Smooth muscle cell (in vitro differentiated cells): ENCODE results near the gene RNF175. TPM values are rescaled to one million over a fixed set of nuclear protein-coding genes. Genes with fewer than 3 reads are reported as not detected.

Experiments used
- DNase-seq: peaks from one replicate; lab custom pipeline; 2025; ENCODE audit not compliant: unreplicated experiment; lab: John Stamatoyannopoulos, UW
- H2AFZ ChIP-seq: fragments of 200-600 bp; sonication (generic); 2 replicates; pipeline ENCODE4 v1.6.0; 2016; ENCODE audit warnings: antibody characterized with exemption, low read depth, mild to moderate bottlenecking
- H3F3A ChIP-seq: fragments of 200-600 bp; sonication (generic); 2 replicates; pipeline ENCODE4 v1.6.0; 2017; ENCODE audit warnings: antibody characterized with exemption, low read depth
- H3K27ac ChIP-seq: fragments of 200-600 bp; sonication (generic); 2 replicates; pipeline ENCODE4 v1.5.1; 2016; ENCODE audit warnings: low read depth, mild to moderate bottlenecking
- H3K27me3 ChIP-seq: fragments of 200-600 bp; sonication (generic); 2 replicates; pipeline ENCODE4 v1.6.1; 2016; ENCODE audit warnings: low read depth, mild to moderate bottlenecking
- H3K36me3 ChIP-seq: fragments of 200-600 bp; sonication (generic); 2 replicates; pipeline ENCODE4 v1.5.1; 2016; ENCODE audit warnings: low read depth
- H3K4me1 ChIP-seq: fragments of 200-600 bp; sonication (generic); 2 replicates; pipeline ENCODE4 v1.5.1; 2016; ENCODE audit warnings: low read depth
- H3K4me2 ChIP-seq: fragments of 200-600 bp; sonication (generic); 2 replicates; pipeline ENCODE4 v1.6.0; 2016; ENCODE audit warnings: mild to moderate bottlenecking
- H3K4me3 ChIP-seq: fragments of 200-600 bp; sonication (generic); 2 replicates; pipeline ENCODE4 v1.5.1; 2016; ENCODE audit warnings: mild to moderate bottlenecking
- H3K79me2 ChIP-seq: fragments of 200-600 bp; sonication (generic); 2 replicates; pipeline ENCODE4 v1.6.0; 2016; ENCODE audit warnings: low read depth, mild to moderate bottlenecking
- H3K9ac ChIP-seq: fragments of 200-600 bp; sonication (generic); 2 replicates; pipeline ENCODE4 v1.6.0; 2016; ENCODE audit warnings: low read depth
- H3K9me3 ChIP-seq: fragments of 200-600 bp; sonication (generic); replicated peaks from 2 replicates; pipeline ENCODE4 v1.5.1; 2016; ENCODE audit warnings: low read depth
- H4K20me1 ChIP-seq: fragments of 200-600 bp; sonication (generic); 2 replicates; pipeline ENCODE4 v1.6.0; 2016; ENCODE audit warnings: low read depth
- WGBS: methylation state at CpG from one replicate; pipeline ENCODE4 v1.1.7; 2016; ENCODE audit warnings: low lambda C conversion rate; 5-methylcytosine and 5-hydroxymethylcytosine counted together
- polyA plus RNA-seq: library from polyadenylated mRNA; unstranded; fragments of >200 nt; fragmentation: Nextera tagmentation; extraction: Ambion mirVana; gene quantifications from 2 replicates; pipeline ENCODE4 v1.2.1, GENCODE V29; 2016
- total RNA-seq: library from RNA; depleted of rRNA; stranded (reverse); fragments of >200 nt; gene quantifications from 2 replicates; pipeline ENCODE4 v1.2.3, GENCODE V29; 2014
- TF ChIP-seq, protein P1 (sequence below): fragments of 200-600 bp; sonication (generic); IDR thresholded peaks from 2 replicates; pipeline ENCODE4 v1.5.1; 2017; ENCODE audit warnings: borderline replicate concordance, mild to moderate bottlenecking, antibody characterized with exemption; ENCODE audit not compliant: insufficient read depth, poor library complexity, severe bottlenecking

The RNF175 gene
- total and polyA plus RNA-seq, 2 experiments from 2014 or later: 0.27 to 0.87 TPM

DNA sequence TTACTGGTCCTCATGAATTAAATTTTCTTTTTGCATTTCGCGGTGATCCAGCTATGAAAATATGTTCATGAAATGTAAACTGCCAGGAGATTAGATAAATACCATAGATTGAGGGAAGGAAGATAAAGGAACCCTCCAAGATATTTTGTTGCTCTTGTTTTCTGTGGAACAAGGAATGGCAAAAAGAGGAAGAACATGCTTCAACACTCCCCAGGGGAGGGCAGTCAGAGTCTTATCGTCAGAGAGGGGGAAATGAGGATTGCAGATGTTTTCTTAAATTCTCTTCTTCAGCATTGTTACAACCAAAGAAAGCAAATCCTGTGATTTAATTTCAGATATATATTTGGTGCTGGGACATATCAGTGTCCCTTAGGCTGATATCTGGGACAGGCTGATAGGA, 38.6 kb upstream of the RNF175 start:
- peaks cover 49% of the 10 kb centered on the region for H3K27me3 ChIP-seq
- H3K4me3 ChIP-seq: no peak overlapping the region
- H3K27ac ChIP-seq: no peak overlapping the region
- H2AFZ ChIP-seq: no peak overlapping the region
- no peaks in the 10 kb centered on the region for H3K36me3 ChIP-seq
- 68% methylated on average over 3 of the region's 3 CpGs for WGBS
- no peak overlapping the region for H3K9ac ChIP-seq
- no peak for DNase-seq
- H3K4me2 ChIP-seq: no peak overlapping the region
- no peaks in the 10 kb centered on the region for H4K20me1 ChIP-seq
- H3K79me2 ChIP-seq: no peaks in the 10 kb centered on the region
- peaks cover 6% of the 10 kb centered on the region for H3K4me1 ChIP-seq
- H3K9me3 ChIP-seq: no peaks in the 10 kb centered on the region
- TF ChIP-seq, protein P1, sequence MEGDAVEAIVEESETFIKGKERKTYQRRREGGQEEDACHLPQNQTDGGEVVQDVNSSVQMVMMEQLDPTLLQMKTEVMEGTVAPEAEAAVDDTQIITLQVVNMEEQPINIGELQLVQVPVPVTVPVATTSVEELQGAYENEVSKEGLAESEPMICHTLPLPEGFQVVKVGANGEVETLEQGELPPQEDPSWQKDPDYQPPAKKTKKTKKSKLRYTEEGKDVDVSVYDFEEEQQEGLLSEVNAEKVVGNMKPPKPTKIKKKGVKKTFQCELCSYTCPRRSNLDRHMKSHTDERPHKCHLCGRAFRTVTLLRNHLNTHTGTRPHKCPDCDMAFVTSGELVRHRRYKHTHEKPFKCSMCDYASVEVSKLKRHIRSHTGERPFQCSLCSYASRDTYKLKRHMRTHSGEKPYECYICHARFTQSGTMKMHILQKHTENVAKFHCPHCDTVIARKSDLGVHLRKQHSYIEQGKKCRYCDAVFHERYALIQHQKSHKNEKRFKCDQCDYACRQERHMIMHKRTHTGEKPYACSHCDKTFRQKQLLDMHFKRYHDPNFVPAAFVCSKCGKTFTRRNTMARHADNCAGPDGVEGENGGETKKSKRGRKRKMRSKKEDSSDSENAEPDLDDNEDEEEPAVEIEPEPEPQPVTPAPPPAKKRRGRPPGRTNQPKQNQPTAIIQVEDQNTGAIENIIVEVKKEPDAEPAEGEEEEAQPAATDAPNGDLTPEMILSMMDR: no peak
- H3F3A ChIP-seq: no peaks in the 10 kb centered on the region

- 60% methylated on average over 5 of the region's 5 CpGs for WGBS
- DNase-seq: no peak
Measured at GRCh38 chr4:153794006-153794405, 34.2 kb upstream of the RNF175 start.

GRCh38 chr4:153792618-153793247, 32.9 kb upstream of the RNF175 start:
- H3K4me3 ChIP-seq: peak overlapping the region; percentile 52

More at GRCh38 chr4:153794006-153794405, 34.2 kb upstream of the RNF175 start:
- H3K4me2 ChIP-seq: no peak overlapping the region
- no peak overlapping the region for H3K27ac ChIP-seq
- no peaks in the 10 kb centered on the region for H3K79me2 ChIP-seq
- H3K36me3 ChIP-seq: no peaks in the 10 kb centered on the region
- no peaks in the 10 kb centered on the region for H4K20me1 ChIP-seq
- H2AFZ ChIP-seq: no peak overlapping the region
- TF ChIP-seq, protein P1: no peak
- no peak overlapping the region for H3K4me3 ChIP-seq
- peaks cover 34% of the 10 kb centered on the region for H3K4me1 ChIP-seq
- no peaks in the 10 kb centered on the region for H3K9me3 ChIP-seq
- peaks cover 6% of the 10 kb centered on the region for H3F3A ChIP-seq
- no peak overlapping the region for H3K9ac ChIP-seq
- H3K27me3 ChIP-seq: peaks cover 92% of the 10 kb centered on the region

More at GRCh38 chr4:153792618-153793247, 32.9 kb upstream of the RNF175 start:
- no peak for DNase-seq
- Histone ChIP-seq H3K9me3 (no peaks in the 10 kb centered on the region), H3K36me3 (no peaks in the 10 kb centered on the region), H3K4me2 (peak overlapping the region; percentile 88), H2AFZ (peak overlapping the region; percentile 80), H3K9ac (no peak overlapping the region), H3K27ac (no peak overlapping the region), H3K79me2 (no peaks in the 10 kb centered on the region), H4K20me1 (no peaks in the 10 kb centered on the region), H3K4me1 (peaks cover 34% of the 10 kb centered on the region), H3F3A (peaks cover 6% of the 10 kb centered on the region), H3K27me3 (peaks cover 98% of the 10 kb centered on the region)
- TF ChIP-seq, protein P1: no peak
- WGBS: 7% methylated on average over 36 of the region's 39 CpGs
